Subcutaneous abdominal adipose tissue (tissue), 5 donors: Measurements from ENCODE around the gene FAM193A.

Experiments used
- H3K27ac ChIP-seq: one replicate; pipeline ENCODE4 v1.7.0; 2013; ENCODE audit warnings: low read depth, mild to moderate bottlenecking, inconsistent platforms, low read length, moderate library complexity
- H3K27me3 ChIP-seq, 5 donors: one replicate each; pipeline ENCODE4 v1.7.0; 2013; ENCODE audit warnings: low read length in 5 of 5, inconsistent platforms in 1 of 5; ENCODE audit not compliant: control insufficient read depth in 5 of 5, insufficient read depth in 4 of 5
- H3K36me3 ChIP-seq, 5 donors: one replicate each; pipeline ENCODE4 v1.7.0; 2013; ENCODE audit warnings: low read length in 5 of 5; ENCODE audit not compliant: control insufficient read depth in 5 of 5, insufficient read depth in 5 of 5
- H3K4me1 ChIP-seq, 5 donors: one replicate each; pipeline ENCODE4 v1.7.0; 2013; ENCODE audit warnings: low read length in 5 of 5, mild to moderate bottlenecking in 3 of 5, moderate library complexity in 1 of 5; ENCODE audit not compliant: control insufficient read depth in 5 of 5, insufficient read depth in 5 of 5
- H3K4me3 ChIP-seq, 5 donors: one replicate each; pipeline ENCODE4 v1.7.0; 2013; ENCODE audit warnings: low read length in 5 of 5, low read depth in 1 of 5
- H3K9ac ChIP-seq, 5 donors: one replicate each; pipeline ENCODE4 v1.7.0; 2013; ENCODE audit warnings: low read length in 5 of 5, mild to moderate bottlenecking in 4 of 5, moderate library complexity in 3 of 5
- H3K9me3 ChIP-seq, 5 donors: one replicate each; pipeline ENCODE4 v1.7.0; 2013; ENCODE audit warnings: low read length in 5 of 5; ENCODE audit not compliant: control insufficient read depth in 5 of 5
- donor health status: healthy.
- donor health status: healthy.
- donor health status: healthy.
- donor health status: healthy.
- donor health status: healthy.

The FAM193A gene

DNA sequence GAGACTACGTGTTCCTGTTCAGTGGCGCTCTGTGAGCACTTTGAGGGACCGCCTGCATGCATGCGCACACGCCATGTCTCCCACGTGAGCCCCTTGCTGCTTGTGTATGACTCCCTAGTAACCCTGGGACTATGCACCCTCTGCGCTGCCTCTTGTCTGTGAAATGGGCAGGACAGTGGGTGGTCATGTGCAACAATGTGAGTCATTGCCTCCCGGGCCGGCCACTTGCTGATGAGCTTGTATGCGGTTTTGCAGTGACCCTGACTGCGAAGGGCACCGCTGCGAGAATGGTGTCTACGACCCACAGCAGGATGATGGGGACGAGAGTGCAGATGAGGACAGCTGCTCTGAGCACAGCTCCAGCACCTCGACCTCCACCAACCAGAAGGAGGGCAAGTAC is 158.2 kb downstream of the FAM193A start:
- Histone ChIP-seq H3K36me3 (peaks cover 10 to 95% (median 87%) of the 10 kb centered on the region in 5 donors), H3K27ac (no peak overlapping the region), H3K4me3 (no peak overlapping the region), H3K27me3 (no peaks in the 10 kb centered on the region), H3K4me1 (no peaks in the 10 kb centered on the region), H3K9ac (no peak overlapping the region), H3K9me3 (no peaks in the 10 kb centered on the region)

DNA sequence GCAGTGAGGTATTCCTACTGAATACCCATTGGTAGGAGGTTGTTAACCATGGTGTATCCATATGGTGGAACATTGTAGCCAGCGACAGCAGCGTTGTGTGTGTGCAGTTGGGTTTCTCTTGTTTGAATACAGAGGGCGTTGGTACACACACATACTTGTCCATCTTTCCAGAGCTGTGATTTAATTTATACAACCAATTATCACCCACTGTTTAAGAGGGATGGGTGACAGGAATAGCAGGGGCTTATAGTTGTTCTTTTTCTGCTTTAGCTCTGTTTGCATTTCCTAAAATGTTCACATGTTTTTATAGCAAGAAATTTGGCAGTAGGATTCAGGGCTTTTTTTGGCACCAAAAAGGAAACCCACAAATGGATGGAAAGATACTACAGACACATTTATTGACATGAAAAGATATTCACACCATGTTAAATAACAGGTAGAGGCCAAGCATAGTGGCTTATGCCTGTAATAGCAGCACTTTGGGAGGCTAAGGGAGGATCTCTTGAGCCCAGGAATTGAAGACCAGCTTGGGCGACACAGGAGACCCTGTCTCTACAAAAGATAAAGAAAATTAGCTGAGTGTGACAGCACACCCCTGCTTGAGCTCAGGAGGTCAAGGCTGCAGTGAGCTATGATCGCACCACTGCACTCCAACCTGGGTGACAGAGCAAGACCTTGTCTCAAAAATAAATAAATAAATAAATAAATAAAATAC is 159.1 kb downstream of the FAM193A start:
- Histone ChIP-seq H3K4me3 (no peak overlapping the region), H3K4me1 (no peaks in the 10 kb centered on the region), H3K36me3 (peaks cover 8 to 95% (median 88%) of the 10 kb centered on the region in 5 donors), H3K27ac (no peak overlapping the region), H3K27me3 (no peaks in the 10 kb centered on the region), H3K9me3 (no peaks in the 10 kb centered on the region), H3K9ac (no peak overlapping the region)

- H3K36me3 ChIP-seq = peaks cover 11 to 95% (median 88%) of the 10 kb centered on the region in 5 donors
- no peak overlapping the region for H3K9ac ChIP-seq
- H3K9me3 ChIP-seq = no peaks in the 10 kb centered on the region
- H3K27ac ChIP-seq = no peak overlapping the region
- no peaks in the 10 kb centered on the region for H3K4me1 ChIP-seq
- H3K27me3 ChIP-seq = no peaks in the 10 kb centered on the region
- H3K4me3 ChIP-seq = no peak overlapping the region
Measured at GRCh38 chr4:2696423-2696822, 160.0 kb downstream of the FAM193A start.

GRCh38 chr4:2697995-2698414 is 161.6 kb downstream of the FAM193A start:
- Histone ChIP-seq H3K27me3 (no peaks in the 10 kb centered on the region), H3K27ac (no peak overlapping the region), H3K36me3 (peaks cover 15 to 95% (median 92%) of the 10 kb centered on the region in 5 donors), H3K4me3 (no peak overlapping the region), H3K4me1 (no peaks in the 10 kb centered on the region), H3K9ac (no peak overlapping the region), H3K9me3 (no peaks in the 10 kb centered on the region)

DNA sequence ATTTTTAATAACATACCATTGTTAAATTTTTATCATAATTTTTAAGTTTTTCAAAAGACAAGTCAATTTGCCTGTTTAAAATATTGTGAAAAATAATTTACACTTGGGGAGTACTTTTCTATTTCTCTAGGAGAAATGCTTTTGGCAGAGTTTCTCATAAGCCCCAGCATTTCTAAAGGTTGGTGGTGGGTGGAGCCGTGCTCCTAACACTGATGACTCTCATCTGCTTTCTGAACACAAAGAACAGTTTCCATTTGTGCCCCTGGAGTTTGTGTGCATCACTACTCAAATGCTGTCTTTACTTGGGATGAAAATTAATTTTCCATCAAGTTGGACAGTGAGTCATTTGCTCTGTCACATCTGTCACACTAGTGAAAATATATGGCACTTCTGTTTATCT is 162.1 kb downstream of the FAM193A start:
- no peak overlapping the region for H3K27ac ChIP-seq
- no peak overlapping the region for H3K4me3 ChIP-seq
- H3K9me3 ChIP-seq = no peaks in the 10 kb centered on the region
- no peak overlapping the region for H3K9ac ChIP-seq
- H3K27me3 ChIP-seq = no peaks in the 10 kb centered on the region
- no peaks in the 10 kb centered on the region for H3K4me1 ChIP-seq
- H3K36me3 ChIP-seq = peaks cover 15 to 95% (median 93%) of the 10 kb centered on the region in 5 donors

GRCh38 chr4:2698951-2699505 is 162.6 kb downstream of the FAM193A start:
- peaks cover 15 to 95% (median 91%) of the 10 kb centered on the region in 5 donors for H3K36me3 ChIP-seq
- H3K27me3 ChIP-seq = no peaks in the 10 kb centered on the region
- no peak overlapping the region for H3K27ac ChIP-seq
- no peak overlapping the region for H3K4me3 ChIP-seq
- H3K4me1 ChIP-seq = no peaks in the 10 kb centered on the region
- H3K9ac ChIP-seq = no peak overlapping the region
- no peaks in the 10 kb centered on the region for H3K9me3 ChIP-seq

- H3K27ac ChIP-seq = no peak overlapping the region
- no peaks in the 10 kb centered on the region for H3K27me3 ChIP-seq
- no peaks in the 10 kb centered on the region for H3K9me3 ChIP-seq
- no peak overlapping the region for H3K4me3 ChIP-seq
- H3K4me1 ChIP-seq = no peaks in the 10 kb centered on the region
- peaks cover 15 to 95% (median 91%) of the 10 kb centered on the region in 5 donors for H3K36me3 ChIP-seq
- no peak overlapping the region for H3K9ac ChIP-seq
Measured at GRCh38 chr4:2699534-2699933, 163.1 kb downstream of the FAM193A start.

- Histone ChIP-seq H3K36me3 (peaks cover 15 to 94% (median 88%) of the 10 kb centered on the region in 5 donors), H3K27ac (no peak overlapping the region), H3K27me3 (no peaks in the 10 kb centered on the region), H3K9me3 (no peaks in the 10 kb centered on the region), H3K4me3 (no peak overlapping the region), H3K9ac (no peak overlapping the region), H3K4me1 (no peaks in the 10 kb centered on the region)
Measured at GRCh38 chr4:2700031-2700430, 163.6 kb downstream of the FAM193A start.

GRCh38 chr4:2702361-2702760 is 165.9 kb downstream of the FAM193A start:
- H3K4me3 ChIP-seq = no peak overlapping the region
- H3K36me3 ChIP-seq = peaks cover 9 to 81% (median 71%) of the 10 kb centered on the region in 5 donors
- no peaks in the 10 kb centered on the region for H3K9me3 ChIP-seq
- H3K27ac ChIP-seq = no peak overlapping the region
- H3K4me1 ChIP-seq = peaks cover 0 to 5% (median 0%) of the 10 kb centered on the region in 5 donors
- H3K27me3 ChIP-seq = no peaks in the 10 kb centered on the region
- no peak overlapping the region for H3K9ac ChIP-seq

DNA sequence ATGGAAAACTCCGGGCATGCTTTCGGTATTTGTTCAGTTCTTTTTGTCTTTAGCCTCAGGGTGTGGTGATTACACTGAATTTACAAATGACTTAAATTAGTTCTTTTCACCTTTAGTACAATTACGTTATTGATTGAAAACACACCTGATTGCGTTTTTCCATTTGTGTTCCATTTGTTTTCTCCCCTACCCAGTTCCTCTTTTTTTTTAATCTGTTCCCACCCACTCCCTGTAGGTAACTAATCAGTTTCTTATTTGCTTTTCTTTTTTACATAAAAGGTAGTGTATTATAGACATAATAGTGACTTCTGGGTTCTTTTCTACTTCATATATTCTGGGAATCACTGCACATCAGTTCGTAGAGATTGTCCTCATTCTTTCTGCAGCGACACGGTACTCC is 166.3 kb downstream of the FAM193A start:
- no peaks in the 10 kb centered on the region for H3K9me3 ChIP-seq
- peaks cover 9 to 79% (median 67%) of the 10 kb centered on the region in 5 donors for H3K36me3 ChIP-seq
- H3K4me1 ChIP-seq = peaks cover 0 to 5% (median 0%) of the 10 kb centered on the region in 5 donors
- no peak overlapping the region for H3K27ac ChIP-seq
- H3K9ac ChIP-seq = no peak overlapping the region
- no peak overlapping the region for H3K4me3 ChIP-seq
- no peaks in the 10 kb centered on the region for H3K27me3 ChIP-seq
